GM12872 (cell line): ENCODE results near the gene ADISSP.

ENCODE experiments used
- TF ChIP-seq, protein P1 (sequence below): IDR thresholded peaks from 3 replicates; pipeline ENCODE4 v1.5.1; 2011; ENCODE audit warnings: low read depth, mild to moderate bottlenecking, low read length, moderate library complexity; ENCODE audit not compliant: insufficient read depth

ADISSP gene

DNA sequence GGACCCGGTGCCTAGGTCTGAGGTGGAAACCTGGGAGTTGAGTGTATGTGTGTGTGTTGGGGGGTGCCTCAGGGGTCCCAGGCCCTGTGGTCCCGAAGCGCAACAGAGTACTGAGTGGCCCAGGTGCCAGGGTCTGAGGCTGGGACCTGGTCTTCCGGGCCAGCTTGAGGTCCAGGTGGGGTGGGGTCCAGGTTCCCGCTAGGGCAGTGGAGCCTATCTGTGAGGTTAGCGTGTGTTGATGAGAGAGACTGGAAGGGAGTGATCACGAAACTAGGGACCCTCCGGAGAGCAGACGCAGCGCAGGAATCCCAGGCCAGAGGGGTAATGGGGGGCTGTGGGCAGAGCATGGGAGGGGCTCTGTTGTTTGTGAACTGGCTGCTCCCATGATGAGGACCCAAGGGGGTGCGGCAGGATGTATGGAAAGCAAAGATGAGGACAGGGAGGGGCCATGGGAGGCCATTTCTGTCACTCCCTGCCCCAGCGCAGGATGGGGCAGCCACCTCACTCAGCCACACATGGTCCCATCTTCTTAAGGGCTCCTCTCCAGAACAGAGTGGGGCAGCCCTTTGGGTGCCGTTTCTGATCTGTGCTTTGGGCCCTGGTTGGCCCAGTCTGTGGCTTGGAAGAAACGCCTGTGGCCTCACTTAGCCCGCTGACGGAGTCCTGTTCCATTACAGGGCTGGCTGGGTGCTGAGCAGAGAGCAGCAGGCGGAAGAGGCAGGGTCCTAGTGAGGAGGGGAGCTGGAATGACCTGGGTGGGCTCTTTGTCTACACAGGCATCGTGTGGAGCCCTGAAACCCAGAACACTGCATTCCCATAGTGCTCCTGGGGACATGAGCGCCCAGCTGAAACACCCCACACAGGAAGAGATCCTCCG, 34.2 kb downstream of the ADISSP start:
- TF ChIP-seq, protein P1, sequence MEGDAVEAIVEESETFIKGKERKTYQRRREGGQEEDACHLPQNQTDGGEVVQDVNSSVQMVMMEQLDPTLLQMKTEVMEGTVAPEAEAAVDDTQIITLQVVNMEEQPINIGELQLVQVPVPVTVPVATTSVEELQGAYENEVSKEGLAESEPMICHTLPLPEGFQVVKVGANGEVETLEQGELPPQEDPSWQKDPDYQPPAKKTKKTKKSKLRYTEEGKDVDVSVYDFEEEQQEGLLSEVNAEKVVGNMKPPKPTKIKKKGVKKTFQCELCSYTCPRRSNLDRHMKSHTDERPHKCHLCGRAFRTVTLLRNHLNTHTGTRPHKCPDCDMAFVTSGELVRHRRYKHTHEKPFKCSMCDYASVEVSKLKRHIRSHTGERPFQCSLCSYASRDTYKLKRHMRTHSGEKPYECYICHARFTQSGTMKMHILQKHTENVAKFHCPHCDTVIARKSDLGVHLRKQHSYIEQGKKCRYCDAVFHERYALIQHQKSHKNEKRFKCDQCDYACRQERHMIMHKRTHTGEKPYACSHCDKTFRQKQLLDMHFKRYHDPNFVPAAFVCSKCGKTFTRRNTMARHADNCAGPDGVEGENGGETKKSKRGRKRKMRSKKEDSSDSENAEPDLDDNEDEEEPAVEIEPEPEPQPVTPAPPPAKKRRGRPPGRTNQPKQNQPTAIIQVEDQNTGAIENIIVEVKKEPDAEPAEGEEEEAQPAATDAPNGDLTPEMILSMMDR = no peak

DNA sequence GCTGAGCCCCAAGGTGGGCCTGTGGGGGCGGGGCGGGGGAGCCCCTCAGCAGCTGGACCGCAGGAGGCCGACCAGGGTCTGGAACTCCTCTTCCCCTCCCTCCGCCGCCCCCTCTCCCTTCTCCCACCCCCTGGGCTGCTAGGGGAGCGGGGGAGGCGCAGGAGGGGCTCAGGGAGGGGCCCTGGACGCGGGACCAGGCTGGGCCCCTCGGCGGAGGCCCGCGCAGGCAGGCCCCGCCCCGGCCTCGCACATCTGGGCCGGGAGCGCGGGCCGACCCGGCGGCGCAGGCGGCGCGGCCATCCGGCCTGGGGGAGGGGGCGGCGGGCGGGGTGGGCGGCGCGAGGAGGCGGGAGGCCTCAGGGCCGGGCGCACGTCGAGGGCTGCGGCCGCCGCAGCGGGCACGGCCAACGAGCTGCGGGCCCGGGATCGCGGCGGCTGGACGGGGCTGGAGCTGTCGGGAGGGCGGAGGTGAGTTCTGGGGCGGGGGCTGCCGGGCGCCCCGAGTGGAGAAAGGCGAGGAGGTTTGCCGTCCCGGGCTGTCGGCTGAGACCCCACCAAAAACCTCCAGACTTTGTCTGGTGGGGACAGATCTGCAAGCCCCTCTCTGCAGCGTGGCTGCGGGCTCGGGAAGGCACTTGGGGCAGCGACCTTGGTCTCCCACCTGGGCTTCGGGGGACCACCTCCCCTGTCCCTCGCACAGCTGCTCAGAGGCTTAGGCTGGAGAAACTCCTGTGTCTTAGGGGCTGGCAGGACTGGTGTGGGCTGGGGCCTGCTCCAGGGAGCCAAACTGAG, 35.0 kb downstream of the ADISSP start, which contains the start of gene HSPA12B:
Gene HSPA12B, plus strand, starts transcription at position 359 of the 792 bp plus-strand sequence. CDS start 5,990 bp downstream, outside the sequence.
- TF ChIP-seq, protein P1 = no peak

DNA sequence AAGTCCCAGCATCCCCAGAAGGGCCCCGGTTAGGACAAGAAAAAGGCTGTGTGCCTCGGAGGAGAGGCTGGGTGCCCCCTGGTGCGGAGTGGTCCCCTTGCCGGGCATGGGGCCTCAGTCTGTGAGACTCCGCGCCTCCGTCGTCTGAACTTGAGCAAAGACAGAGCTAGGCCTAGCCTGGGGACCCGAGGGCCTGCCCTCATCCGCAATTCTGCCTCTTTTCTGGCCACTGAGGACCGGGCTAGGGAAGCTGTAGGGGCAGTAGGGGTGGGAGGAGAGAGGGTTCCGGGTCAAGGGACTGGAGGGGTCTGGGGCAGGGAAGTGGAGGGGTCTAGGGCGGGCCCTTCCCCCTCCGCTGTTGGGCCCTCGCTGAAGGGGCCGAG, 35.6 kb downstream of the ADISSP start:
- TF ChIP-seq, protein P1 = no peak

DNA sequence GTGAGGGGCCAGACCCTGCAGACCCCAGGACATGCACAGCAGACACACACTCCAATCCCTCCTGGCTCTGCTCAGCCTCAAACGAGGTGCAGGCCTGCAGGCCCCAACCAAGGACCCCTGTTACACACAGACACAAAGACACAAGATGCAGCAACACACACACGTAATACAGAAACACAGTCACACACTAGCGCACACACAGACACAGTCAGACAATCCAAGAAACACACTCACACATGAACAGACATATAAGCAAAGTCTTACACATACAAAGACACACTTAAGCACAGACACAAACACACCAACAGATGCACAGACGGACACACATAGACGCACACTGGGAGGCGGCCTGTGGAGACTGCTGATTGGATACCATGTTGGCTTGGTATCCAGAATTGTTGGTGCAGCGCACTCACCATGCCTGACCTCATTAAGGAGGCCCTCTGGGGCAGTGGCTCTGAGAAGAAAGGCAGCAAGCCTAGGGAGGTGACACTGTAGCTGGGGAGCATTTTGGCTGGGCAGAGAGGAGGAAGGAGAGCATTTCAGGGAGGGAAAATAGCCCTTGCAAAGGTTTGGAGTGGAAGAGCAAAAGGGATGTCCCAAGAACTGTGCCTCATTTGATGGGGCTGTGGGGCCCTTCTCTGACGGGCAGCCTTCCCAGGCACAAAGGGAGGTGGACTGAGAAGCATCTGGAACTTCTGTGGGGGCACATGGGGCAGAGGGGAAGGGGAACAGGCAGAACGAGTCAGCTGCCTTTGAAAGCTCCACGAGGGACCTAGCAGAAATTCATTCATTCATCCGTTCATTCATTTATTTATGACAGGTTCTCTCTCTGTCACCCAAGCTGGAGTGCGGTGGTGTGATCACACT, 36.5 kb downstream of the ADISSP start:
- TF ChIP-seq, protein P1 = no peak

DNA sequence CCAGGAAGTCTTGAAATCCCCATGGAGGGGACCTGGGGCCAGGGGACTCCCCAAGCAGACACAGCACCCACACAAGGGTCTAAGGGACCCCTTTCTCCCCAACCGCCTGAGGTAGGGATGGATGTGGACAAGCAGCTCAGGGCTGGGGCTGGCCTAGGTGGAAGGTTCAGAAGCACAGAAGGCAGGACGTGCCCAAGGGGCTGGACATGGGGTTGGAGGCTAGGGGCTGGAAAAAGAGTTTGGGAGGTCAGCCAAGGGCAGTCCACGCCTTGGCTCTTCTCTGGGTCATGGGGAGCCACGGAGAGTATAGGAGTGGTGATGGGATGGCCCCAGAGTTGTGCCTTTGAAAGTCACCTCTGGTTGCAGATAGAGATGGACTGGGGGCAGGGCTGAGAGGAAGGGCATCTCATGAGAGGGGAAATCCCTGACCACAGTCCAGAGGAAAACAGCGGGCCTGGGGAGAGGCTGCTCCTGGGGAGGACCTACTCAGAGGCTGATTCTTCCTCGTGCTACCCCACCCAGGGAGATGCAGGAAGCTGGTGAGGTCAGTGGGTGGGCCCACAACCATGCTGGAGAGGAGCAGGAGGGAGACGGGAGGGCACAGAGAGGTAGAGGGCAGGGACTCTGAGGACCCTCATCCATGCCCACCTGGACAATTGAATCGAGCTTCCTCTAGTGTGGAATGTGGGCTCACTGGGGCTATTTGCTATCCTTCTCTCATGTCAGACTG, 37.6 kb downstream of the ADISSP start:
- TF ChIP-seq, protein P1 = no peak

DNA sequence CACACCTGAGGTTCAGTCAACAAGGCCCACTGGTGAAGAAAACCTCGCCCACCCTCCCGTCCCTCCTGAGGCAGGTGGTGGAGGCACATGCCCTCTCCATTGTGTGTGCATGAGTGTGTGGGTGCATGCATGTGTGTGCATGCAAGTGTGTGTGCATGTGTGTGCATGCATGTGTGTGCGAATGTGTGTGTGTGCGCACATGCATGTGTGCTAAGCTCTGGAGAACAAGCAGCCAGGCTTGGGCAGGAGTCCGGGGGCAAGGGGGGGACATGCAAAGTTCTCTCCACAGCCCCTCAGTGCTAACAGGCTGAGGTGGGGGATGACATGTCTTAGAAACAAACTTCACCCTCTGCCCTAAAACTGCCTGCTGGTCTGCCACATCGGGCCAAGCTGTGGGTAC, 38.2 kb downstream of the ADISSP start:
- TF ChIP-seq, protein P1 = no peak
